CD14-positive monocyte (primary cell): ENCODE data around the gene CNPY1. TPM values are rescaled to one million over a fixed set of nuclear protein-coding genes. Genes with fewer than 3 reads are reported as not detected.
A peak's percentile ranks its signal among the peaks of the same experiment; 100 is the strongest.

Source experiments
- DNase-seq, 3 donors: peaks; one replicate each; pipeline ENCODE4 v3.0.0-alpha.2; 2011 to 2022
- H2AFZ ChIP-seq: 2 replicates; pipeline ENCODE4 v1.6.0; 2012; ENCODE audit warnings: mild to moderate bottlenecking, low read depth, low read length, inconsistent platforms; ENCODE audit not compliant: insufficient read depth, poor library complexity, severe bottlenecking
- H3K27ac ChIP-seq, 2 donors: 1 replicate in 1 of 2; 2 replicates in 1 of 2; pipeline ENCODE4 v1.5.1; 2012 to 2013; ENCODE audit warnings: low read length in 2 of 2, control low read depth in 1 of 2, inconsistent platforms in 1 of 2, low read depth in 1 of 2, mild to moderate bottlenecking in 1 of 2
- H3K27me3 ChIP-seq, 2 donors: one replicate each; pipeline versions ENCODE4 v1.6.0 to v1.6.1; 2011 to 2013; ENCODE audit warnings: low read length in 2 of 2; ENCODE audit not compliant: control insufficient read depth in 2 of 2, insufficient read depth in 2 of 2
- H3K36me3 ChIP-seq, 2 donors: replicated peaks in 1 of 2; 1 replicate in 1 of 2; 2 replicates in 1 of 2; pipeline versions ENCODE4 v1.5.1 to v1.6.1; 2012 to 2013; ENCODE audit warnings: low read length in 2 of 2, control low read depth in 1 of 2, inconsistent platforms in 1 of 2, mild to moderate bottlenecking in 1 of 2; ENCODE audit not compliant: insufficient read depth in 2 of 2, control insufficient read depth in 1 of 2
- H3K4me1 ChIP-seq, 2 donors: 1 replicate in 1 of 2; 2 replicates in 1 of 2; pipeline versions ENCODE4 v1.5.1 to v1.6.1; 2012 to 2013; ENCODE audit warnings: low read length in 2 of 2, control low read depth in 1 of 2, inconsistent platforms in 1 of 2, mild to moderate bottlenecking in 1 of 2, moderate library complexity in 1 of 2; ENCODE audit not compliant: insufficient read depth in 2 of 2, control insufficient read depth in 1 of 2
- H3K4me2 ChIP-seq: replicated peaks from 2 replicates; pipeline ENCODE3; 2012; ENCODE audit warnings: low read length, moderate library complexity, mild to moderate bottlenecking; ENCODE audit not compliant: poor library complexity, severe bottlenecking; ENCODE audit errors: extremely low read depth
- H3K4me3 ChIP-seq, 3 experiments: fragments of 200-600 bp in 1 of 3; sonication (generic) in 1 of 3; replicated peaks in 1 of 3; 1 replicate in 2 of 3; 2 replicates in 1 of 3; pipeline ENCODE4 v1.5.1; 2011 to 2013; ENCODE audit warnings: low read length in 3 of 3, mild to moderate bottlenecking in 3 of 3, control low read depth in 2 of 3, low read depth in 2 of 3, inconsistent platforms in 1 of 3, moderate library complexity in 1 of 3
- H3K79me2 ChIP-seq: 2 replicates; pipeline ENCODE4 v1.6.0; 2012; ENCODE audit warnings: mild to moderate bottlenecking, control low read depth, inconsistent platforms, low read length, moderate library complexity; ENCODE audit not compliant: insufficient read depth
- H3K9ac ChIP-seq: 2 replicates; pipeline ENCODE4 v1.6.0; 2017; ENCODE audit warnings: low read length, mild to moderate bottlenecking; ENCODE audit not compliant: insufficient read depth, poor library complexity, severe bottlenecking
- H3K9me3 ChIP-seq, 2 donors: replicated peaks in 1 of 2; 1 replicate in 1 of 2; 2 replicates in 1 of 2; pipeline versions ENCODE4 v1.5.1 to v1.6.1; 2012 to 2013; ENCODE audit warnings: low read length in 2 of 2, control low read depth in 1 of 2; ENCODE audit not compliant: control insufficient read depth in 1 of 2, insufficient read depth in 1 of 2
- H4K20me1 ChIP-seq: 2 replicates; pipeline ENCODE4 v1.6.0; 2012; ENCODE audit warnings: mild to moderate bottlenecking, low read length, control low read depth, moderate library complexity; ENCODE audit not compliant: insufficient read depth
- H3K27ac Mint-ChIP-seq, 7 donors: one replicate each; pipeline ENCODE4 v1.8.0; 2020; ENCODE audit warnings: mild to moderate bottlenecking in 7 of 7, mixed read lengths in 7 of 7, moderate library complexity in 6 of 7, inconsistent platforms in 2 of 7
- H3K27me3 Mint-ChIP-seq, 3 donors: one replicate each; pipeline ENCODE4 v1.8.0; 2021 to 2022; ENCODE audit warnings: low read depth in 3 of 3, mild to moderate bottlenecking in 3 of 3, mixed read lengths in 3 of 3, moderate library complexity in 3 of 3, inconsistent platforms in 1 of 3
- H3K36me3 Mint-ChIP-seq, 2 donors: one replicate each; pipeline ENCODE4 v1.8.0; 2020; ENCODE audit warnings: mixed read lengths in 2 of 2, inconsistent platforms in 1 of 2, mild to moderate bottlenecking in 1 of 2
- H3K4me1 Mint-ChIP-seq: one replicate; pipeline ENCODE4 v1.8.0; 2020; ENCODE audit warnings: mild to moderate bottlenecking, mixed read lengths
- H3K4me3 Mint-ChIP-seq, 2 donors: one replicate each; pipeline ENCODE4 v1.8.0; 2020; ENCODE audit warnings: mild to moderate bottlenecking in 2 of 2, mixed read lengths in 2 of 2, moderate library complexity in 1 of 2
- H3K9me3 Mint-ChIP-seq, 7 donors: one replicate each; pipeline ENCODE4 v1.8.0; 2020 to 2022; ENCODE audit warnings: mixed read lengths in 7 of 7, mild to moderate bottlenecking in 6 of 7, moderate library complexity in 6 of 7, inconsistent platforms in 2 of 7
- CTCF ChIP-seq: fragments of 200-600 bp; IDR thresholded peaks from one replicate; pipeline ENCODE4 v1.8.0; 2022; ENCODE audit warnings: antibody characterized with exemption, mild to moderate bottlenecking
- WGBS: methylation state at CpG from one replicate; pipeline ENCODE4 v1.1.5; 2013; ENCODE audit warnings: missing lambda C conversion rate; ENCODE audit not compliant: insufficient coverage; 5-methylcytosine and 5-hydroxymethylcytosine counted together
- intact Hi-C, 2 donors: fragments of 100-400 bp; cut with micrococcal nuclease; formaldehyde crosslinking; loops; one replicate each; pipeline versions ENCODE4 v1.15.0 to v1.15.1; 2023
- polyA plus RNA-seq, 3 donors: library from polyadenylated mRNA; depleted of rRNA in 1 of 3; unstranded in 2 of 3; stranded (reverse) in 1 of 3; fragments of 300-500 nt in 2 of 3; fragments of >200 nt in 1 of 3; fragmentation: Illumina TruSeq in 2 of 3; gene quantifications; 1 replicate in 2 of 3; 2 replicates in 1 of 3; pipeline ENCODE4 v1.2.3, GENCODE V29; 2012 to 2021

CNPY1 gene
- polyA plus RNA-seq, 3 donors: not detected

DNA sequence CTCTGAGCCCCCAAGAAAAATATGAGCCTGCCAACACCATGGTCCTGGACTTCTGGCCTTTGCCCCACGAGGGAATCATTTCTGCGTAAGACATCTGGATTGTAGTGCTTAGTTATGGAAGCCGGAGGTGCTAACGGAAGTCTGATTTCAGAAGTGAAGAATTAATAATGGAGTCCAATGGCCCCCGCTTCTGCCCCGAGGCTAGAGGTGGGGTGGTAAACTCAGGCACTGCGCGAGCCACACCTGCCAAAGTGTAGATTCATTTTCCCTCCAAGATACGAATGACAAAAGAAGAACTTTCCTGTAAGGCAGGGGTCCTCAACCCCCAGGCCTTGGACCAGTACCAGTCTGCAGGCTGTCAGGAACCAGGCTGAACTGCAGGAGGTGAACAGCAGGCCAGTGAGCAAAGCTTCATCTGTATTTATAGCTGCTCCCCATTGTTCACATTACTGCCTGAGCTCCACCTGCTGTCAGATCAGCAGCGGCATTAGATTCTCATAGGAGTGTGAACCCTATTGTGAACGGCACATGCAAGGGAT is 22.3 kb downstream of the CNPY1 start:
- Mint-ChIP-seq H3K36me3 (no peaks in the 10 kb centered on the region), H3K27ac (no peak overlapping the region), H3K4me3 (no peak overlapping the region), H3K4me1 (no peaks in the 10 kb centered on the region), H3K27me3 (peaks cover 42 to 79% (median 57%) of the 10 kb centered on the region in 3 donors), H3K9me3 (peaks cover 0 to 1% (median 0%) of the 10 kb centered on the region in 7 donors)
- Histone ChIP-seq H3K9me3 (no peaks in the 10 kb centered on the region), H3K4me3 (no peak overlapping the region), H3K79me2 (no peaks in the 10 kb centered on the region), H2AFZ (no peak overlapping the region), H3K4me2 (no peak overlapping the region), H3K36me3 (no peaks in the 10 kb centered on the region), H3K27me3 (peaks cover 9 to 36% of the 10 kb centered on the region in 2 donors), H4K20me1 (no peaks in the 10 kb centered on the region), H3K4me1 (no peaks in the 10 kb centered on the region), H3K9ac (no peak overlapping the region), H3K27ac (no peak overlapping the region)
- intact Hi-C loops: no loop called here
- no peak for TF ChIP-seq CTCF
- 57% methylated on average over 3 of the region's 11 CpGs for WGBS
- DNase-seq: no peak

- no peaks in the 10 kb centered on the region for H3K36me3 ChIP-seq
- H3K9ac ChIP-seq: no peak overlapping the region
- TF ChIP-seq CTCF: no peak
- H3K4me2 ChIP-seq: no peak overlapping the region
- H4K20me1 ChIP-seq: no peaks in the 10 kb centered on the region
- H3K27me3 ChIP-seq: peaks cover 9 to 42% of the 10 kb centered on the region in 2 donors
- 95% methylated on average over 13 of the region's 16 CpGs for WGBS
- no peak overlapping the region for H3K27ac ChIP-seq
- Mint-ChIP-seq H3K9me3 (peaks cover 0 to 1% (median 0%) of the 10 kb centered on the region in 7 donors), H3K27me3 (peaks cover 41 to 80% (median 58%) of the 10 kb centered on the region in 3 donors), H3K4me1 (no peaks in the 10 kb centered on the region), H3K4me3 (peak overlapping the region in 1 of 2 donors; percentile 40), H3K36me3 (no peaks in the 10 kb centered on the region), H3K27ac (no peak overlapping the region)
- intact Hi-C loops: no loop called here
- no peaks in the 10 kb centered on the region for H3K9me3 ChIP-seq
- H3K4me3 ChIP-seq: no peak overlapping the region
- H3K4me1 ChIP-seq: no peaks in the 10 kb centered on the region
- no peaks in the 10 kb centered on the region for H3K79me2 ChIP-seq
- no peak overlapping the region for H2AFZ ChIP-seq
- no peak for DNase-seq
Measured at GRCh38 chr7:155523168-155523675, 23.1 kb downstream of the CNPY1 start.
